Effector memory CD4-positive, alpha-beta T cell (primary cell): ENCODE results near the gene DKK3.

Experiments used
- DNase-seq, 3 donors: peaks; one replicate each; pipeline ENCODE4 v3.0.0-alpha.2; 2020
- H3K27ac ChIP-seq: 2 replicates; pipeline ENCODE4 v1.7.0; 2013; ENCODE audit warnings: mild to moderate bottlenecking, low read length, moderate library complexity; ENCODE audit not compliant: insufficient read depth, poor library complexity, severe bottlenecking
- H3K27me3 ChIP-seq: replicated peaks from 2 replicates; pipeline ENCODE4 v1.7.0; 2013; ENCODE audit warnings: mild to moderate bottlenecking, low read length; ENCODE audit not compliant: insufficient read depth, control insufficient read depth, poor library complexity, severe bottlenecking
- H3K36me3 ChIP-seq: 2 replicates; pipeline ENCODE4 v1.7.0; 2013; ENCODE audit warnings: mild to moderate bottlenecking, low read length, moderate library complexity; ENCODE audit not compliant: control insufficient read depth, insufficient read depth
- H3K4me1 ChIP-seq: 2 replicates; pipeline ENCODE4 v1.7.0; 2013; ENCODE audit warnings: low read length, mild to moderate bottlenecking; ENCODE audit not compliant: control insufficient read depth, insufficient read depth, poor library complexity, severe bottlenecking
- H3K4me3 ChIP-seq: 2 replicates; pipeline ENCODE4 v1.7.0; 2013; ENCODE audit warnings: low read length, low read depth, mild to moderate bottlenecking; ENCODE audit not compliant: insufficient read depth, poor library complexity, severe bottlenecking
- H3K9me3 ChIP-seq: 2 replicates; pipeline ENCODE4 v1.7.0; 2013; ENCODE audit warnings: mild to moderate bottlenecking, low read length, moderate library complexity; ENCODE audit not compliant: control insufficient read depth

DKK3 gene

GRCh38 chr11:12005476-12005875, 3.0 kb downstream of the DKK3 start:
- DNase-seq, result no peak
- Histone ChIP-seq H3K36me3 (no peaks in the 10 kb centered on the region), H3K9me3 (no peaks in the 10 kb centered on the region), H3K4me3 (no peak overlapping the region), H3K27ac (no peak overlapping the region), H3K27me3 (peaks cover 24% of the 10 kb centered on the region), H3K4me1 (peaks cover 8% of the 10 kb centered on the region)

DNA sequence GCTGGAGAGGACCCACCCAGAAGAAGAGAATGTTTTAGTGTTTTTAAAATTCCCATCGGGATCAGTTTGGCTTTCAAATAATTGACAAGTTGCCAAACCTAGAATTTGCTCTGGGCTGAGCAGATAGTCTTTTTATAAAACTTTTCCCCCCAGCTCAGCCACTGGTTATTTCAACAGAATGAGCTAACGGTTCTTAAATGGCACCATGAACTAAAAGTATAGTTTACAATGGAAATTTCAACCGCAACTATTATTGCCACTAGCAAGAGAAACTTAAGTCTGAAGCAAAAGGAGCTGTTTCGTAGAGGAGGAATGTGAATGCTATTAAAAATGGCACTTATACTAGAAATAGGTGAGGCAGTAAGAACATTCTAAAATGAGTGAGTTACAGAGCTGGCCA, 3.4 kb downstream of the DKK3 start:
- Histone ChIP-seq H3K27me3 (peaks cover 24% of the 10 kb centered on the region), H3K4me3 (no peak overlapping the region), H3K27ac (no peak overlapping the region), H3K36me3 (no peaks in the 10 kb centered on the region), H3K9me3 (no peaks in the 10 kb centered on the region), H3K4me1 (peaks cover 8% of the 10 kb centered on the region)
- no peak for DNase-seq

- H3K36me3 ChIP-seq, result no peaks in the 10 kb centered on the region
- peaks cover 8% of the 10 kb centered on the region for H3K4me1 ChIP-seq
- H3K27me3 ChIP-seq, result peaks cover 24% of the 10 kb centered on the region
- H3K9me3 ChIP-seq, result no peaks in the 10 kb centered on the region
- H3K27ac ChIP-seq, result no peak overlapping the region
- DNase-seq, result no peak
- H3K4me3 ChIP-seq, result no peak overlapping the region
These were observed 4.6 kb downstream of the DKK3 start for GRCh38 chr11:12003815-12004214.

GRCh38 chr11:12003336-12003735, 5.1 kb downstream of the DKK3 start:
- H3K4me3 ChIP-seq, result no peak overlapping the region
- H3K36me3 ChIP-seq, result no peaks in the 10 kb centered on the region
- peaks cover 23% of the 10 kb centered on the region for H3K27me3 ChIP-seq
- peaks cover 7% of the 10 kb centered on the region for H3K4me1 ChIP-seq
- H3K27ac ChIP-seq, result no peak overlapping the region
- DNase-seq, result no peak
- no peaks in the 10 kb centered on the region for H3K9me3 ChIP-seq

DNA sequence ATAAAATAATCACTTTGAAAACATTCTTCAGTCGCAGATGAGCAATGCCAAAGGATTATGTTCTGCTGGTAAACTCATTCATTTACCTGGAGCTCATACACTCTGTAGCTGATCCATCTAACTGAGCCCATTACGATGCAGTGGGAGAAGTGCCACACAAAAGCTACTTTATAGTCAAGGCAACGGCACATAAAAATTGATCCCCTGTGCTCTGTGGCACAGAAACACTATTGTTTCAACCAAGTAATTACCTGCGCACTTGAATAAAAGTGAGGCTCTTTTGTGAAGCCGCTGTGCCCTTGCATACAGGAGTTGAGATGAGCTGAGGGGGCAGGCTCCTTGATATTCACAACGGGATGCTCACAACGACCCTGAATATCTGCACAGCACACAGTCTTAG, 7.2 kb downstream of the DKK3 start:
- Histone ChIP-seq H3K36me3 (no peaks in the 10 kb centered on the region), H3K4me3 (no peak overlapping the region), H3K4me1 (no peaks in the 10 kb centered on the region), H3K27ac (no peak overlapping the region), H3K27me3 (peaks cover 3% of the 10 kb centered on the region), H3K9me3 (no peaks in the 10 kb centered on the region)
- DNase-seq, result no peak

GRCh38 chr11:11998091-11998781, 10.2 kb downstream of the DKK3 start:
- H3K4me1 ChIP-seq, result no peaks in the 10 kb centered on the region
- H3K4me3 ChIP-seq, result no peak overlapping the region
- no peaks in the 10 kb centered on the region for H3K27me3 ChIP-seq
- no peaks in the 10 kb centered on the region for H3K9me3 ChIP-seq
- no peaks in the 10 kb centered on the region for H3K36me3 ChIP-seq
- no peak for DNase-seq
- H3K27ac ChIP-seq, result no peak overlapping the region

- Histone ChIP-seq H3K27ac (no peak overlapping the region), H3K4me3 (no peak overlapping the region), H3K27me3 (no peaks in the 10 kb centered on the region), H3K9me3 (no peaks in the 10 kb centered on the region), H3K4me1 (no peaks in the 10 kb centered on the region), H3K36me3 (no peaks in the 10 kb centered on the region)
- DNase-seq, result no peak
These were observed 11.4 kb downstream of the DKK3 start for GRCh38 chr11:11997049-11997322.

DNA sequence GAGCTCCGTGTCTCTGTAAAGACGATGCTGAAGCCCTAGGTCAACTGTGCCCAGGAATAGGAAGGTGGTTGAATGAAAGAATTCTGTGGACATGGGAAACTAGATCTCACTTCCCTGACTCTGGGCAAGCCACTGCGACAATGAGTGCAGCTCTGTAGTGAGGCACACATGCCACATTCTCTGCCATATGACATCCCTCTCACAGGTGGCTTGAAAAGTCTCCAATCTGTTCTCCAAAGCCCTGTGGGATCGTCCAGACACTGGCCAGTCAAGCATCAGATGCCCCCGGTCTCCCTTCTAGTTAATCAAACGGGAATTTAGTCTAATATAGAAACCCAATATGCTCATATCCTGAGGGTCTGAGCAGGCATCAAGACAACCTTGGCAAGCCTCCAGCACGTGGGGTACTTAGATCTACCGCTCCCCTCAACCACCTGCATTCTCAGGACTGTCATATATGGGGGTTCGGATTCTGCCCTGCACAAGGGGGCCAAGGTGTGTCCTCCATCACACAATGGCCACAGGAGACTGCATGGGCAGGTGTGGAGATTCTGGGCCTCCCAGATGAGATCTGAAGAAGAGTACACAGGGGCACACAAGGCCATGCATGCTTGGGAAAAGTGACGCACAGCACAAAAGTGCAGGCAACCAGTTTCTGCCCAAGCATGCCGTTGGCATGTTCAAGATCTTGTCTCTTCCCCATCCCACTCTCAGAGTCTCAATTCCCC, 11.9 kb downstream of the DKK3 start:
- H3K9me3 ChIP-seq, result no peaks in the 10 kb centered on the region
- no peak overlapping the region for H3K27ac ChIP-seq
- H3K27me3 ChIP-seq, result no peaks in the 10 kb centered on the region
- H3K4me3 ChIP-seq, result no peak overlapping the region
- H3K36me3 ChIP-seq, result no peaks in the 10 kb centered on the region
- DNase-seq, result no peak
- H3K4me1 ChIP-seq, result no peaks in the 10 kb centered on the region

DNA sequence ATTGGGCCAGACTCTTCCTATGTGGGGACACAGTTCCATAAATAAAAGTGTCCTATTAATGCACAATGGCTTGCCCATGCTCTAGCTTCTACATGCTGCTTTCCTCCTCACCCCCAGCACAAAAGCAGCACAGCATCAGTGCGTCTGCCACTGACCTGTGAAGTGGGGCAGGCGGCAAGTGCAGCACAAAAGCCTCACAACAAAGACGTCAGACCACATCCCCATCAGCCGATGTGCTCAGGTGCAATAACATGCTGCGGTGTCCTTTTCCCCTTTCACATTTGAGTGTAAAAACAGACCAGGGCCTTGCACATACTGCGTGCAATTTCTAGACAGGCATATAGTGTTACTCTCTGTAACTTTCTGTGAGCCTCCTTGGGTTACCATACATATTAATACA, 12.8 kb downstream of the DKK3 start:
- Histone ChIP-seq H3K9me3 (no peaks in the 10 kb centered on the region), H3K4me1 (no peaks in the 10 kb centered on the region), H3K36me3 (no peaks in the 10 kb centered on the region), H3K4me3 (no peak overlapping the region), H3K27ac (no peak overlapping the region), H3K27me3 (no peaks in the 10 kb centered on the region)
- no peak for DNase-seq

DNA sequence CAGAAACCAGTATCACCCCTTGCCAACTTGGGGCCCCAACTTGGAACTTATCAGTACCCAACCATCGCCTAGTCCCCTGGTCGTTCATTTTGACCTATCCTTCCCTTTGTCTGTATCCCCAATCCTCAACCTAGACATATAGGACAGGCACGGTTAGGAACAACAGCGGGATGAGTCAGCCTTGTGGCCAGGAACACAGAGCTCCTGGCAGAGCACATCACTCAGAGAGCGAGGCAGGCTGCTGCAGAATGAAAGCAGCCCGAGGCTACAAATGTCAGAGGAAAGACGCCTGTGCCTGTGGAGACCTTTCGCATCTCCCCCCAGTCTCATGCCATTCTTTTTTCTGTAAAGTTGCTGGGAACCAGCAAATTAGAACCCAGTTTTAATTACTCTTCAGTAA, 14.6 kb downstream of the DKK3 start:
- Histone ChIP-seq H3K36me3 (no peaks in the 10 kb centered on the region), H3K9me3 (no peaks in the 10 kb centered on the region), H3K27me3 (no peaks in the 10 kb centered on the region), H3K4me3 (no peak overlapping the region), H3K27ac (no peak overlapping the region), H3K4me1 (no peaks in the 10 kb centered on the region)
- DNase-seq, result no peak
